ENCODE data around the gene PIAS2. TPM values are rescaled to one million over a fixed set of nuclear protein-coding genes. Genes with fewer than 3 reads are reported as not detected.

PIAS2 gene
- total RNA-seq, 1 experiment from 2014 or later: 30.6 TPM

- in situ Hi-C loops (cut with HindIII; ENCODE audit: low pct_unique_long_range_greater_than_20kb, low sequenced_read_pairs): no loop called here
- Histone ChIP-seq H3K27ac (ENCODE audit: low read length) (no peak overlapping the region), H3K4me1 (ENCODE audit: control insufficient read depth, insufficient read depth, low read length) (no peaks in the 10 kb centered on the region), H3K9me3 (ENCODE audit: control insufficient read depth, insufficient read depth, low read depth, low read length) (no peaks in the 10 kb centered on the region), H3K36me3 (ENCODE audit: control insufficient read depth, insufficient read depth, low read length) (no peaks in the 10 kb centered on the region), H3K27me3 (ENCODE audit: control insufficient read depth, insufficient read depth, low read length) (no peaks in the 10 kb centered on the region), H3K4me3 (ENCODE audit: low read depth in 2 of 2, low read length in 2 of 2) (no peak overlapping the region)
- no peak for ATAC-seq
- TF ChIP-seq SIN3A (IDR thresholded peaks at IDR 0.05; ENCODE audit: borderline replicate concordance, insufficient read depth, low read depth, low read length): no peak
- no peak for DNase-seq (ENCODE audit: low read depth, low spot score)
- BruUV-seq (replicated peaks): no TSS peak
- intact Hi-C loops (cut with micrococcal nuclease; ENCODE audit: unreplicated experiment): no loop called here
- CTCF ChIA-PET: no interaction called here
- POLR2A ChIA-PET: no interaction called here
Observed at GRCh38 chr18:46903406-46903805, 13.9 kb downstream of the PIAS2 start.

DNA sequence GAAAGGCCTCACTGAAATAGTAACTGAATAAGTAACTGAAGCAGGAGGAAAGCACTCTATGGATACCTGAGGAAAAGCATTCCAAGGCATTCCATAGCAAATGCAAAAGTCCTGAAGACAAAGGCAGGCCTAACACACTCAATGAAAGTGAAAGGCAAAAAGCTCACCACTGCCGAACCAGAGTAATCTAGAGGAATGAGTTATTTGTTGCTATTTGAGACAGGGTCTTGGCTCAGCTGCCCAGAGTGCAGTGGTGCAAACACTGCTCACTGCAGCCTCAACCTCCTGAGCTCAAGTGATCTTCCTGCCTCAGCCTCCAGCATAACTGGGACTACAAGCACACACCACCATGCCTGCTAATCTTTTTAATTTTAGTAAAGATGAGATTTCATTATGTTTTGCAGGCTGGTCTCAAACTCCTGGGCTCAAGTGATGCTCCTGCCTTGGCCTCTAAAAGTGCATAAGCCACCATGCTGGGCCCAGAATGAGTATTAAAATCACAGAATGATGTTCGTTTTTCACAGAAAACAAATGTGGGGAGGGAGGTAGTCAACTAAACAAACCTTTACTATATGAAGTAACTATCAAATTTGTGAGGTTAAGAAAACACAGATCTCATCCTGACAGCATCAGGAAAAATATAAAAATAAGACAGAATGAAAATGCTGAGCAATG lies 17.9 kb downstream of the PIAS2 start:
- Histone ChIP-seq H3K4me3 (ENCODE audit: low read depth in 2 of 2, low read length in 2 of 2) (no peak overlapping the region), H3K9me3 (ENCODE audit: control insufficient read depth, insufficient read depth, low read depth, low read length) (no peaks in the 10 kb centered on the region), H3K27ac (ENCODE audit: low read length) (no peak overlapping the region), H3K27me3 (ENCODE audit: control insufficient read depth, insufficient read depth, low read length) (no peaks in the 10 kb centered on the region), H3K36me3 (ENCODE audit: control insufficient read depth, insufficient read depth, low read length) (no peaks in the 10 kb centered on the region), H3K4me1 (ENCODE audit: control insufficient read depth, insufficient read depth, low read length) (no peaks in the 10 kb centered on the region)
- intact Hi-C loops (cut with micrococcal nuclease; ENCODE audit: unreplicated experiment) (no loop called here), in situ Hi-C loops (cut with HindIII; ENCODE audit: low pct_unique_long_range_greater_than_20kb, low sequenced_read_pairs) (no loop called here)
- ChIA-PET CTCF (no interaction called here), POLR2A (no interaction called here)
- ATAC-seq (no peak), DNase-seq (ENCODE audit: low read depth, low spot score) (no peak)
- no TSS peak for BruUV-seq (replicated peaks)
- TF ChIP-seq, protein P1, sequence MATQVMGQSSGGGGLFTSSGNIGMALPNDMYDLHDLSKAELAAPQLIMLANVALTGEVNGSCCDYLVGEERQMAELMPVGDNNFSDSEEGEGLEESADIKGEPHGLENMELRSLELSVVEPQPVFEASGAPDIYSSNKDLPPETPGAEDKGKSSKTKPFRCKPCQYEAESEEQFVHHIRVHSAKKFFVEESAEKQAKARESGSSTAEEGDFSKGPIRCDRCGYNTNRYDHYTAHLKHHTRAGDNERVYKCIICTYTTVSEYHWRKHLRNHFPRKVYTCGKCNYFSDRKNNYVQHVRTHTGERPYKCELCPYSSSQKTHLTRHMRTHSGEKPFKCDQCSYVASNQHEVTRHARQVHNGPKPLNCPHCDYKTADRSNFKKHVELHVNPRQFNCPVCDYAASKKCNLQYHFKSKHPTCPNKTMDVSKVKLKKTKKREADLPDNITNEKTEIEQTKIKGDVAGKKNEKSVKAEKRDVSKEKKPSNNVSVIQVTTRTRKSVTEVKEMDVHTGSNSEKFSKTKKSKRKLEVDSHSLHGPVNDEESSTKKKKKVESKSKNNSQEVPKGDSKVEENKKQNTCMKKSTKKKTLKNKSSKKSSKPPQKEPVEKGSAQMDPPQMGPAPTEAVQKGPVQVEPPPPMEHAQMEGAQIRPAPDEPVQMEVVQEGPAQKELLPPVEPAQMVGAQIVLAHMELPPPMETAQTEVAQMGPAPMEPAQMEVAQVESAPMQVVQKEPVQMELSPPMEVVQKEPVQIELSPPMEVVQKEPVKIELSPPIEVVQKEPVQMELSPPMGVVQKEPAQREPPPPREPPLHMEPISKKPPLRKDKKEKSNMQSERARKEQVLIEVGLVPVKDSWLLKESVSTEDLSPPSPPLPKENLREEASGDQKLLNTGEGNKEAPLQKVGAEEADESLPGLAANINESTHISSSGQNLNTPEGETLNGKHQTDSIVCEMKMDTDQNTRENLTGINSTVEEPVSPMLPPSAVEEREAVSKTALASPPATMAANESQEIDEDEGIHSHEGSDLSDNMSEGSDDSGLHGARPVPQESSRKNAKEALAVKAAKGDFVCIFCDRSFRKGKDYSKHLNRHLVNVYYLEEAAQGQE (IDR thresholded peaks at IDR 0.05; ENCODE audit: insufficient read depth in 1 of 2, low read depth in 2 of 2, low read length in 1 of 2): no peak
- TF ChIP-seq POLR2AphosphoS5 (IDR thresholded peaks at IDR 0.05; ENCODE audit: low read depth, low read length): no peak
- TF ChIP-seq CTCF (IDR thresholded peaks at IDR 0.05): no peak
- TF ChIP-seq TCF7L2 (IDR thresholded peaks at IDR 0.05; ENCODE audit: low read depth, low read length): no peak
- no peak for TF ChIP-seq SIN3A (IDR thresholded peaks at IDR 0.05; ENCODE audit: borderline replicate concordance, insufficient read depth, low read depth, low read length)

DNA sequence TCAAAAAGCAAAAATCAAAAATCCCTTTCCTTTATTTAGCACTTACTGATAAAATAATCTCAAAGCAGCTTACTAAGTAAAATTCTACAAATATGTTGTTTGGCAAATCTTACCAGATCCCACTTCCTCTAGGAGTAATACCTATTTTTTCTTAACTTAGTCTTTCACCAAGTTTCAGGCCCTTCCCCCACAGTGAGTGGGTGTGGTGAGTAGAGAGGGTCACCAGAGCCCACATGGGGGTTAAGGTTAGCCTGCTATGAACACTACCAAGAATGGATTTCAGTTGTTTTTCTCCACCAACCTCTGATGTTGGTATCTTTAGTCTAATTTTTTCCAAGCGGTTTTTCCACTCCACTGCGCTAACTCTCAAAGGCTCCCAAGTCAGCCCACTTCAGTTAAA lies 23.2 kb downstream of the PIAS2 start:
- CTCF ChIA-PET: no interaction called here

More for the DNA sequence above, 23.2 kb downstream of the PIAS2 start:
- Histone ChIP-seq H3K27ac (ENCODE audit: low read length) (no peak overlapping the region), H3K4me3 (ENCODE audit: low read depth in 2 of 2, low read length in 2 of 2) (no peak overlapping the region), H3K4me1 (ENCODE audit: control insufficient read depth, insufficient read depth, low read length) (no peaks in the 10 kb centered on the region; the same call in 1 of the 2 replicates), H3K9me3 (ENCODE audit: control insufficient read depth, insufficient read depth, low read depth, low read length) (no peaks in the 10 kb centered on the region), H3K27me3 (ENCODE audit: control insufficient read depth, insufficient read depth, low read length) (no peaks in the 10 kb centered on the region), H3K36me3 (ENCODE audit: control insufficient read depth, insufficient read depth, low read length) (no peaks in the 10 kb centered on the region)
- ATAC-seq (no peak), DNase-seq (ENCODE audit: low read depth, low spot score) (no peak)
- POLR2A ChIA-PET: no interaction called here
- intact Hi-C loops (cut with micrococcal nuclease; ENCODE audit: unreplicated experiment): no loop called here
- TF ChIP-seq SIN3A (IDR thresholded peaks at IDR 0.05; ENCODE audit: borderline replicate concordance, insufficient read depth, low read depth, low read length) (no peak), POLR2AphosphoS5 (IDR thresholded peaks at IDR 0.05; ENCODE audit: low read depth, low read length) (no peak), TCF7L2 (IDR thresholded peaks at IDR 0.05; ENCODE audit: low read depth, low read length) (no peak), CTCF (IDR thresholded peaks at IDR 0.05) (no peak)
- TF ChIP-seq, protein P1 (IDR thresholded peaks at IDR 0.05; ENCODE audit: insufficient read depth in 1 of 2, low read depth in 2 of 2, low read length in 1 of 2): no peak
- in situ Hi-C loops (cut with HindIII; ENCODE audit: low pct_unique_long_range_greater_than_20kb, low sequenced_read_pairs): no loop called here
- no TSS peak for BruUV-seq (replicated peaks)
